Measurements from ENCODE around the gene CAMKK2. TPM values are rescaled to one million over a fixed set of nuclear protein-coding genes. Genes with fewer than 3 reads are reported as not detected.

Gene CAMKK2
- total and polyA plus RNA-seq, 9 of the 15 experiments (the other 6 are each of a cell fraction or from before 2014, with no cell fraction given): 4.3 to 32.0 (median 18.2) TPM

DNA sequence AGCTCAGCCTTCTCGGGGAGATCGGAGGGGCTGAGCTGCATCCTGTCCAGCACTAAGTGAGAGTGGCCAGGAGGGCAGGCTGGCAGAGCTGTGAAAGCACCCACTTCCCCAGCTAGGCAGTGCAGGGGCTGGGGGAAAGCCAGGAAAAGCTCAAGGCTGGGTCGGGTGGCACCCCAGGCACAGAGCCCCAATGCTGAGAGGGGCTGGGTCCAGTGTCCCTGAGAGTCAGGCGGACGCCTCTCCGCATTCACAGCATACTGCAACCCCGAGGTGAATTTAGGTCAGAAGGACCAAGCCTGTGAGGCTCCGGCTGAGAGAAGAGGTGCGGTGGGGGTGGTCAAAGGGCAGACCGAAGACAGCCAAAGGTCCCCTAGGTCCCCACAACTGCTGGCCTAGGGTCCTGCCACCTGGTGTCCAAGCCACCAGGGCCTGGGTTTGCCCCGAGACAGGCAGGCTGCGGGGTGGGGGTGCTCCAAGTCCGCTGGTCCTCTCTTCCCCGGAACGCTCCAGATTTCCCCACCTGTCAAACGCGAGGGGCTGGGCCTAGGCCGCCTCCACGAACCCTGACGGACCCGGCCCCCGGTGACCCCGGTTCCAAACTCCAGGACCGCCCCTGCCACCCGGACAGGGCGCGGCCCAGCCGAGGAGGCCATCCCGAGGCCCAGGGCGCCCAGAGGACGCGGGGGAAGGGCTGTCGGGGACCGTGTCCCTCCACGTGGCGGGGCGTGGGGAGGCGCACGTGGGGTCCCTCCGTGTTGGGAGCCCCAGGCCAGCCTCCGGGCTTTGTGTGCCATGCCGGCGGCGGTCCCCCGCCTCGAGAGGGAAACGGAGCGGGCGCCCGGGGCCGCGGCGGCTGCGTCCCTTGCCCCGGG is 527 bp downstream of the CAMKK2 start (continued):
- TF ChIP-seq HDAC1 (IDR thresholded peaks at IDR 0.05): peak in 1 of 2 experiments; percentile 94; a peak in 2 of 4 replicates
- no peak for TF ChIP-seq SMAD4 (CRISPR knock-in tag; conservative IDR thresholded peaks at IDR 0.05)
- TF ChIP-seq, protein P1, sequence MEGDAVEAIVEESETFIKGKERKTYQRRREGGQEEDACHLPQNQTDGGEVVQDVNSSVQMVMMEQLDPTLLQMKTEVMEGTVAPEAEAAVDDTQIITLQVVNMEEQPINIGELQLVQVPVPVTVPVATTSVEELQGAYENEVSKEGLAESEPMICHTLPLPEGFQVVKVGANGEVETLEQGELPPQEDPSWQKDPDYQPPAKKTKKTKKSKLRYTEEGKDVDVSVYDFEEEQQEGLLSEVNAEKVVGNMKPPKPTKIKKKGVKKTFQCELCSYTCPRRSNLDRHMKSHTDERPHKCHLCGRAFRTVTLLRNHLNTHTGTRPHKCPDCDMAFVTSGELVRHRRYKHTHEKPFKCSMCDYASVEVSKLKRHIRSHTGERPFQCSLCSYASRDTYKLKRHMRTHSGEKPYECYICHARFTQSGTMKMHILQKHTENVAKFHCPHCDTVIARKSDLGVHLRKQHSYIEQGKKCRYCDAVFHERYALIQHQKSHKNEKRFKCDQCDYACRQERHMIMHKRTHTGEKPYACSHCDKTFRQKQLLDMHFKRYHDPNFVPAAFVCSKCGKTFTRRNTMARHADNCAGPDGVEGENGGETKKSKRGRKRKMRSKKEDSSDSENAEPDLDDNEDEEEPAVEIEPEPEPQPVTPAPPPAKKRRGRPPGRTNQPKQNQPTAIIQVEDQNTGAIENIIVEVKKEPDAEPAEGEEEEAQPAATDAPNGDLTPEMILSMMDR (IDR thresholded peaks at IDR 0.05 in 2 of 3, conservative IDR thresholded peaks at IDR 0.05 in 1 of 3; ENCODE audit: insufficient read depth in 2 of 3, low read depth in 1 of 3, low read length in 3 of 3): peak in 1 of 3 experiments; percentile 3; a peak in 1 of 6 replicates
- no peak for TF ChIP-seq SIX5 (IDR thresholded peaks at IDR 0.05; ENCODE audit: borderline replicate concordance in 1 of 2, insufficient read depth in 1 of 2, low read depth in 1 of 2, low read length in 2 of 2)
- TF ChIP-seq, protein P2, sequence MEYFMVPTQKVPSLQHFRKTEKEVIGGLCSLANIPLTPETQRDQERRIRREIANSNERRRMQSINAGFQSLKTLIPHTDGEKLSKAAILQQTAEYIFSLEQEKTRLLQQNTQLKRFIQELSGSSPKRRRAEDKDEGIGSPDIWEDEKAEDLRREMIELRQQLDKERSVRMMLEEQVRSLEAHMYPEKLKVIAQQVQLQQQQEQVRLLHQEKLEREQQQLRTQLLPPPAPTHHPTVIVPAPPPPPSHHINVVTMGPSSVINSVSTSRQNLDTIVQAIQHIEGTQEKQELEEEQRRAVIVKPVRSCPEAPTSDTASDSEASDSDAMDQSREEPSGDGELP (CRISPR knock-in tag; IDR thresholded peaks at IDR 0.05; ENCODE audit: borderline replicate concordance): peak; percentile 41; the same call in 1 of the 2 replicates
- TF ChIP-seq FOXM1 (IDR thresholded peaks at IDR 0.05; ENCODE audit: low read depth): no peak
- peak; percentile 78 for TF ChIP-seq FOXM1 (CRISPR knock-in tag; IDR thresholded peaks at IDR 0.05; ENCODE audit: low read depth)
- TF ChIP-seq, protein P3, sequence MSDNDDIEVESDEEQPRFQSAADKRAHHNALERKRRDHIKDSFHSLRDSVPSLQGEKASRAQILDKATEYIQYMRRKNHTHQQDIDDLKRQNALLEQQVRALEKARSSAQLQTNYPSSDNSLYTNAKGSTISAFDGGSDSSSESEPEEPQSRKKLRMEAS (CRISPR knock-in tag; IDR thresholded peaks at IDR 0.05): peak; percentile 93
- TF ChIP-seq BACH1 (tag; IDR thresholded peaks at IDR 0.05): no peak
- peak; percentile 62 for TF ChIP-seq SAFB (IDR thresholded peaks at IDR 0.05; ENCODE audit: borderline replicate concordance, low read depth, low read length)
- TF ChIP-seq POLR3G (IDR thresholded peaks at IDR 0.05; ENCODE audit: extremely low read depth, insufficient read length, insufficient replicate concordance): no peak
- peak; percentile 78 for TF ChIP-seq ZNF12 (CRISPR knock-in tag; IDR thresholded peaks at IDR 0.05)
- TF ChIP-seq SREBF2 (CRISPR knock-in tag; IDR thresholded peaks at IDR 0.05): 0 out of 2 replicates have a peak, but pooled peaks have one; percentile 70
- no peak for TF ChIP-seq BRF1 (IDR thresholded peaks at IDR 0.05; ENCODE audit: borderline replicate concordance, extremely low read depth, insufficient read length)
- TF ChIP-seq NR1H2 (CRISPR knock-in tag; IDR thresholded peaks at IDR 0.05): peak; percentile 83; the same call in 1 of the 2 replicates
- TF ChIP-seq MBD2 (IDR thresholded peaks at IDR 0.05; ENCODE audit: borderline replicate concordance, low read depth): no peak
- 0 out of 2 replicates have a peak, but pooled peaks have one; percentile 20 for TF ChIP-seq RB1 (IDR thresholded peaks at IDR 0.05; ENCODE audit: low read depth)
- TF ChIP-seq, protein P4, sequence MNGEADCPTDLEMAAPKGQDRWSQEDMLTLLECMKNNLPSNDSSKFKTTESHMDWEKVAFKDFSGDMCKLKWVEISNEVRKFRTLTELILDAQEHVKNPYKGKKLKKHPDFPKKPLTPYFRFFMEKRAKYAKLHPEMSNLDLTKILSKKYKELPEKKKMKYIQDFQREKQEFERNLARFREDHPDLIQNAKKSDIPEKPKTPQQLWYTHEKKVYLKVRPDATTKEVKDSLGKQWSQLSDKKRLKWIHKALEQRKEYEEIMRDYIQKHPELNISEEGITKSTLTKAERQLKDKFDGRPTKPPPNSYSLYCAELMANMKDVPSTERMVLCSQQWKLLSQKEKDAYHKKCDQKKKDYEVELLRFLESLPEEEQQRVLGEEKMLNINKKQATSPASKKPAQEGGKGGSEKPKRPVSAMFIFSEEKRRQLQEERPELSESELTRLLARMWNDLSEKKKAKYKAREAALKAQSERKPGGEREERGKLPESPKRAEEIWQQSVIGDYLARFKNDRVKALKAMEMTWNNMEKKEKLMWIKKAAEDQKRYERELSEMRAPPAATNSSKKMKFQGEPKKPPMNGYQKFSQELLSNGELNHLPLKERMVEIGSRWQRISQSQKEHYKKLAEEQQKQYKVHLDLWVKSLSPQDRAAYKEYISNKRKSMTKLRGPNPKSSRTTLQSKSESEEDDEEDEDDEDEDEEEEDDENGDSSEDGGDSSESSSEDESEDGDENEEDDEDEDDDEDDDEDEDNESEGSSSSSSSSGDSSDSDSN (IDR thresholded peaks at IDR 0.05; ENCODE audit: borderline replicate concordance in 1 of 2, low read depth in 2 of 2, low read length in 2 of 2): 0 out of 4 replicates have a peak, but pooled peaks of 1 of the 2 experiments have one; percentile 14
- TF ChIP-seq, protein P5, sequence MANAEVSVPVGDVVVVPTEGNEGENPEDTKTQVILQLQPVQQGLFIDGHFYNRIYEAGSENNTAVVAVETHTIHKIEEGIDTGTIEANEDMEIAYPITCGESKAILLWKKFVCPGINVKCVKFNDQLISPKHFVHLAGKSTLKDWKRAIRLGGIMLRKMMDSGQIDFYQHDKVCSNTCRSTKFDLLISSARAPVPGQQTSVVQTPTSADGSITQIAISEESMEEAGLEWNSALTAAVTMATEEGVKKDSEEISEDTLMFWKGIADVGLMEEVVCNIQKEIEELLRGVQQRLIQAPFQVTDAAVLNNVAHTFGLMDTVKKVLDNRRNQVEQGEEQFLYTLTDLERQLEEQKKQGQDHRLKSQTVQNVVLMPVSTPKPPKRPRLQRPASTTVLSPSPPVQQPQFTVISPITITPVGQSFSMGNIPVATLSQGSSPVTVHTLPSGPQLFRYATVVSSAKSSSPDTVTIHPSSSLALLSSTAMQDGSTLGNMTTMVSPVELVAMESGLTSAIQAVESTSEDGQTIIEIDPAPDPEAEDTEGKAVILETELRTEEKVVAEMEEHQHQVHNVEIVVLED (CRISPR knock-in tag; IDR thresholded peaks at IDR 0.05): no peak

Data from K562 (cell line).